H1 (cell line): ENCODE results near the gene IL1RL1. TPM values are rescaled to one million over a fixed set of nuclear protein-coding genes. Genes with fewer than 3 reads are reported as not detected.

ENCODE experiments used
- CTCF ChIA-PET: fragments of 300-600 bp; sonication (Branson Sonifier 250); formaldehyde crosslinking; loops from one replicate; lab custom pipeline; 2021; ENCODE audit not compliant: partially characterized antibody; lab: Charles Lee
- POLR2A ChIA-PET: fragments of 300-600 bp; sonication (Branson Sonifier 250); formaldehyde crosslinking; loops from one replicate; lab custom pipeline; 2021; ENCODE audit warnings: inconsistent platforms; ENCODE audit not compliant: partially characterized antibody; lab: Charles Lee
- DNase-seq, 2 experiments: peaks; one replicate each; pipeline versions ENCODE4 v3.0.0 to v3.0.0-alpha.2; 2010 to 2022; ENCODE audit warnings: low spot score in 2 of 2, low read depth in 1 of 2, mixed read lengths in 1 of 2
- FAIRE-seq: peaks from 2 replicates; lab custom pipeline; 2011; peaks lifted over from hg19 to GRCh38; lab: Jason Lieb, UNC
- H2AFZ ChIP-seq: 2 replicates; pipeline ENCODE4 v1.8.1; 2012; ENCODE audit warnings: low read length, inconsistent platforms
- H2AK5ac ChIP-seq: 2 replicates; pipeline ENCODE4 v1.6.1; 2013; ENCODE audit warnings: low read depth, low read length
- H2BK120ac ChIP-seq: replicated peaks from 2 replicates; pipeline ENCODE3; 2013; ENCODE audit warnings: low read depth, low read length, inconsistent platforms
- H2BK12ac ChIP-seq: 2 replicates; pipeline ENCODE4 v1.6.1; 2013; ENCODE audit warnings: low read depth, low read length
- H2BK15ac ChIP-seq: 2 replicates; pipeline ENCODE4 v1.6.1; 2013; ENCODE audit warnings: low read length
- H2BK20ac ChIP-seq: 2 replicates; pipeline ENCODE4 v1.6.1; 2013; ENCODE audit warnings: low read length
- H2BK5ac ChIP-seq: 2 replicates; pipeline ENCODE4 v1.6.1; 2013; ENCODE audit warnings: low read depth, low read length
- H3K14ac ChIP-seq: 2 replicates; pipeline ENCODE4 v1.6.1; 2013; ENCODE audit warnings: inconsistent platforms; ENCODE audit not compliant: insufficient read length
- H3K18ac ChIP-seq: 2 replicates; pipeline ENCODE4 v1.6.1; 2013; ENCODE audit warnings: low read length; ENCODE audit errors: extremely low read depth
- H3K23ac ChIP-seq: 2 replicates; pipeline ENCODE4 v1.6.1; 2013; ENCODE audit warnings: inconsistent platforms; ENCODE audit not compliant: insufficient read length
- H3K23me2 ChIP-seq: 2 replicates; pipeline ENCODE4 v1.6.1; 2013; ENCODE audit warnings: low read depth, low read length
- H3K27ac ChIP-seq: 2 replicates; pipeline ENCODE4 v1.6.1; 2011; ENCODE audit warnings: low read depth, low read length, inconsistent platforms
- H3K27me3 ChIP-seq, 4 experiments: replicated peaks in 1 of 4; 1 replicate in 1 of 4; 2 replicates in 3 of 4; pipeline versions ENCODE4 v1.6.1 to v1.8.1; 2011 to 2013; ENCODE audit warnings: low read length in 3 of 4, mild to moderate bottlenecking in 3 of 4, inconsistent platforms in 2 of 4, mixed read lengths in 2 of 4, moderate library complexity in 1 of 4; ENCODE audit not compliant: control insufficient read depth in 3 of 4, insufficient read depth in 3 of 4; ENCODE audit errors: extremely low read depth in 1 of 4
- H3K36me3 ChIP-seq, 4 experiments: 2 replicates each; pipeline versions ENCODE4 v1.6.1 to v1.8.1; 2011 to 2013; ENCODE audit warnings: mild to moderate bottlenecking in 4 of 4, low read length in 3 of 4, moderate library complexity in 2 of 4, control low read depth in 1 of 4, inconsistent platforms in 1 of 4; ENCODE audit not compliant: insufficient read depth in 4 of 4, control insufficient read depth in 2 of 4
- H3K4ac ChIP-seq: replicated peaks from 2 replicates; pipeline ENCODE3; 2013; ENCODE audit warnings: low read length, low read depth, mixed read lengths, inconsistent platforms; ENCODE audit not compliant: insufficient read length
- H3K4me1 ChIP-seq, 4 experiments: replicated peaks in 1 of 4; 1 replicate in 1 of 4; 2 replicates in 3 of 4; pipeline versions ENCODE4 v1.6.1 to v1.8.1; 2011 to 2013; ENCODE audit warnings: low read length in 3 of 4, inconsistent platforms in 2 of 4, mixed read lengths in 1 of 4; ENCODE audit not compliant: insufficient read depth in 4 of 4, control insufficient read depth in 3 of 4
- H3K4me2 ChIP-seq, 2 experiments: 2 replicates each; pipeline versions ENCODE4 v1.6.1 to v1.8.1; 2011 to 2013; ENCODE audit warnings: low read depth in 2 of 2, low read length in 2 of 2, control low read depth in 1 of 2, inconsistent platforms in 1 of 2, mild to moderate bottlenecking in 1 of 2; ENCODE audit not compliant: insufficient read depth in 1 of 2
- H3K4me3 ChIP-seq, 4 experiments: fragments of 200-600, 300-600 bp in 1 of 4; sonication (generic), shearing (Covaris generic), sonication (Bioruptor Twin) in 1 of 4; 2 replicates each; pipeline versions ENCODE4 v1.5.1 to v1.8.1; 2011 to 2016; ENCODE audit warnings: low read length in 4 of 4, low read depth in 3 of 4, control low read depth in 2 of 4, inconsistent platforms in 2 of 4, mild to moderate bottlenecking in 2 of 4, mixed read lengths in 1 of 4, moderate library complexity in 1 of 4; ENCODE audit not compliant: insufficient read depth in 2 of 4; ENCODE audit errors: extremely low read depth in 1 of 4
- H3K56ac ChIP-seq: replicated peaks from 2 replicates; pipeline ENCODE3; 2013; ENCODE audit warnings: low read depth, mild to moderate bottlenecking, mixed read lengths, low read length, inconsistent platforms; ENCODE audit not compliant: insufficient read length
- H3K79me1 ChIP-seq: 2 replicates; pipeline ENCODE4 v1.6.1; 2013; ENCODE audit warnings: low read depth, low read length, control low read depth
- H3K79me2 ChIP-seq, 2 experiments: 2 replicates each; pipeline versions ENCODE4 v1.6.1 to v1.8.1; 2012 to 2013; ENCODE audit warnings: low read length in 2 of 2, mild to moderate bottlenecking in 2 of 2, inconsistent platforms in 1 of 2; ENCODE audit not compliant: insufficient read depth in 2 of 2, control insufficient read depth in 1 of 2
- H3K9ac ChIP-seq, 4 experiments: replicated peaks in 1 of 4; 1 replicate in 1 of 4; 2 replicates in 3 of 4; pipeline versions ENCODE4 v1.6.1 to v1.8.1; 2011 to 2013; ENCODE audit warnings: low read depth in 3 of 4, low read length in 3 of 4, control low read depth in 2 of 4, mild to moderate bottlenecking in 2 of 4, moderate library complexity in 2 of 4, inconsistent platforms in 1 of 4; ENCODE audit errors: extremely low read depth in 1 of 4
- H3K9me3 ChIP-seq, 2 experiments: 2 replicates each; pipeline versions ENCODE4 v1.6.1 to v1.8.1; 2012 to 2013; ENCODE audit warnings: mild to moderate bottlenecking in 2 of 2, moderate library complexity in 2 of 2, control low read depth in 1 of 2, inconsistent platforms in 1 of 2, low read depth in 1 of 2, low read length in 1 of 2, mixed read lengths in 1 of 2; ENCODE audit not compliant: insufficient read depth in 2 of 2
- H4K20me1 ChIP-seq, 2 experiments: replicated peaks in 1 of 2; 2 replicates each; pipeline versions ENCODE3 to v1.8.1; 2011 to 2013; ENCODE audit warnings: inconsistent platforms in 2 of 2, low read length in 2 of 2, mild to moderate bottlenecking in 1 of 2; ENCODE audit not compliant: insufficient read depth in 2 of 2, control insufficient read depth in 1 of 2
- H4K5ac ChIP-seq: 2 replicates; pipeline ENCODE4 v1.6.1; 2013; ENCODE audit warnings: low read length, low read depth, mixed read lengths, inconsistent platforms; ENCODE audit not compliant: insufficient read length
- H4K8ac ChIP-seq: 2 replicates; pipeline ENCODE4 v1.8.0; 2013; ENCODE audit warnings: mild to moderate bottlenecking, moderate library complexity, low read length, inconsistent platforms; ENCODE audit not compliant: insufficient read depth; ENCODE audit errors: extremely low read depth
- H4K91ac ChIP-seq: replicated peaks from 2 replicates; pipeline ENCODE3; 2013; ENCODE audit warnings: low read length, mixed read lengths, inconsistent platforms; ENCODE audit not compliant: insufficient read length
- BACH1 ChIP-seq: IDR thresholded peaks from 2 replicates; pipeline ENCODE4 v1.6.1; 2012; ENCODE audit warnings: low read length, improper control_type of control experiment
- BCL11A ChIP-seq, 2 experiments: IDR thresholded peaks; one replicate each; pipeline ENCODE4 v1.6.1; 2011; ENCODE audit warnings: low read depth in 2 of 2, low read length in 2 of 2, mild to moderate bottlenecking in 2 of 2
- SRF ChIP-seq: IDR thresholded peaks from 2 replicates; pipeline ENCODE4 v1.6.1; 2011; ENCODE audit warnings: mild to moderate bottlenecking, low read depth, low read length, moderate library complexity
- WGBS, 2 experiments: shearing (Covaris generic) in 1 of 2; methylation state at CpG; one replicate each; pipeline versions ENCODE4 v1.1.6 to v1.1.7; 2013 to 2015; ENCODE audit warnings: low lambda C conversion rate in 2 of 2, mixed read lengths in 2 of 2, inconsistent platforms in 1 of 2, low coverage in 1 of 2, missing lambda C conversion rate in 1 of 2; ENCODE audit not compliant: insufficient replicate concordance in 2 of 2, insufficient coverage in 1 of 2, insufficient read length in 1 of 2; ENCODE audit errors: extremely low coverage in 1 of 2, missing lambda C conversion rate in 1 of 2; 5-methylcytosine and 5-hydroxymethylcytosine counted together
- polyA plus RNA-seq, 7 experiments: library from polyadenylated mRNA; depleted of rRNA in 3 of 7; stranded (reverse) in 5 of 7; unstranded in 2 of 7; fragments of >200 nt in 5 of 7; fragments of 200-250 nt in 2 of 7; gene quantifications; 1 replicate in 5 of 7; 2 replicates in 1 of 7; 4 replicates in 1 of 7; pipeline versions ENCODE4 v1.2.1 to v1.2.3, GENCODE V29; 2011 to 2013; ENCODE audit warnings: missing spikeins in 2 of 7, mixed read lengths in 2 of 7
- total RNA-seq: library from RNA; stranded (reverse); fragmentation: NEBNext Ultra II Directional; extraction: Animal tissue kit (Norgen Biotek cat#: 25700); gene quantifications from 2 replicates; pipeline ENCODE4 v1.2.1, GENCODE V29; 2021

IL1RL1 gene
- total and polyA plus RNA-seq, 2 of the 8 experiments (the other 6 are each of a cell fraction or from before 2014, with no cell fraction given) = not detected

GRCh38 chr2:102366406-102367112 is 55.2 kb downstream of the IL1RL1 start:
- no peak overlapping the region for H4K91ac ChIP-seq
- H4K5ac ChIP-seq = no peak overlapping the region
- 97% methylated on average over 3 of the region's 3 CpGs; no CpG with 5 or more reads in 1 of the 2 experiments for WGBS, 2 experiments
- ChIA-PET POLR2A (no interaction called here), CTCF (no interaction called here)
- H3K23me2 ChIP-seq = no peaks in the 10 kb centered on the region
- no peak overlapping the region for H4K8ac ChIP-seq
- no peak overlapping the region for H2BK120ac ChIP-seq
- H3K4me2 ChIP-seq = no peak overlapping the region
- H3K36me3 ChIP-seq = no peaks in the 10 kb centered on the region
- H3K4me3 ChIP-seq = no peak overlapping the region
- no peak overlapping the region for H3K27ac ChIP-seq
- no peak overlapping the region for H3K56ac ChIP-seq
- peaks cover 0 to 4% (median 0%) of the 10 kb centered on the region in 4 experiments; a peak in 1 of 7 replicates for H3K4me1 ChIP-seq
- no peak overlapping the region for H2BK20ac ChIP-seq
- H3K18ac ChIP-seq = no peak overlapping the region
- FAIRE-seq (no peak), DNase-seq (no peak)
- H3K79me1 ChIP-seq = no peaks in the 10 kb centered on the region
- no peak overlapping the region for H3K4ac ChIP-seq
- no peak overlapping the region for H2BK15ac ChIP-seq
- H2BK5ac ChIP-seq = no peak overlapping the region
- no peak overlapping the region for H2BK12ac ChIP-seq
- H3K14ac ChIP-seq = no peak overlapping the region
- H4K20me1 ChIP-seq = no peaks in the 10 kb centered on the region
- no peaks in the 10 kb centered on the region for H3K79me2 ChIP-seq
- no peak overlapping the region for H3K23ac ChIP-seq
- H3K9ac ChIP-seq = no peak overlapping the region
- H2AFZ ChIP-seq = no peak overlapping the region
- no peak overlapping the region for H2AK5ac ChIP-seq
- peaks cover 24 to 27% of the 10 kb centered on the region in 2 experiments for H3K9me3 ChIP-seq
- peaks cover 0 to 1% (median 0%) of the 10 kb centered on the region in 4 experiments; a peak in 1 of 7 replicates for H3K27me3 ChIP-seq
- no peak for TF ChIP-seq BACH1
- no peak for TF ChIP-seq SRF
- no peak for TF ChIP-seq BCL11A (IDR thresholded peaks at IDR 0.05; ENCODE audit: low read depth in 2 of 2, low read length in 2 of 2)
